KMS-11 (cell line): ENCODE data around the gene NAA25.

Experiments
- H2AFZ ChIP-seq: fragments of 200-600 bp; sonication (generic); 2 replicates; pipeline ENCODE4 v1.6.1; 2016; ENCODE audit warnings: antibody characterized with exemption, mixed run types, low read depth
- H3K27ac ChIP-seq: fragments of 200-600 bp; sonication (generic); 2 replicates; pipeline ENCODE4 v1.6.1; 2016; ENCODE audit warnings: mild to moderate bottlenecking, mixed run types
- H3K27me3 ChIP-seq: fragments of 200-600 bp; sonication (generic); 2 replicates; pipeline ENCODE4 v1.6.1; 2017; ENCODE audit warnings: mild to moderate bottlenecking, low read depth, mixed run types, moderate library complexity; ENCODE audit not compliant: insufficient read depth
- H3K36me3 ChIP-seq: fragments of 200-600 bp; sonication (generic); 2 replicates; pipeline ENCODE4 v1.6.1; 2017; ENCODE audit warnings: mild to moderate bottlenecking, mixed run types; ENCODE audit not compliant: insufficient read depth
- H3K4me1 ChIP-seq: fragments of 200-600 bp; sonication (generic); 2 replicates; pipeline ENCODE4 v1.6.1; 2016; ENCODE audit warnings: mild to moderate bottlenecking, low read depth, mixed run types; ENCODE audit not compliant: poor library complexity, severe bottlenecking
- H3K4me2 ChIP-seq: fragments of 200-600 bp; sonication (generic); 2 replicates; pipeline ENCODE4 v1.7.0; 2016; ENCODE audit warnings: mild to moderate bottlenecking, mixed run types
- H3K4me3 ChIP-seq: fragments of 200-600 bp; sonication (generic); IDR thresholded peaks from 2 replicates; pipeline ENCODE4 v1.6.1; 2017; ENCODE audit warnings: low read depth, low read length, mixed read lengths; ENCODE audit not compliant: insufficient read depth
- H3K79me2 ChIP-seq: fragments of 200-600 bp; sonication (generic); 2 replicates; pipeline ENCODE4 v1.6.1; 2016; ENCODE audit warnings: low read depth, mixed run types; ENCODE audit not compliant: insufficient read depth
- H3K9ac ChIP-seq: fragments of 200-600 bp; sonication (generic); 2 replicates; pipeline ENCODE4 v1.6.1; 2016; ENCODE audit warnings: mild to moderate bottlenecking, mixed run types
- H4K20me1 ChIP-seq: fragments of 200-600 bp; sonication (generic); 2 replicates; pipeline ENCODE4 v1.6.1; 2016; ENCODE audit warnings: mild to moderate bottlenecking, mixed run types; ENCODE audit not compliant: insufficient read depth
- CTCF ChIP-seq: fragments of 200-600 bp; sonication (generic); conservative IDR thresholded peaks from 2 replicates; pipeline ENCODE4 v1.6.1; 2017; ENCODE audit warnings: low read depth, mild to moderate bottlenecking, antibody characterized with exemption, low read length, moderate library complexity, mixed read lengths

NAA25 gene

GRCh38 chr12:112018571-112019237, 89.9 kb downstream of the NAA25 start:
- Histone ChIP-seq H3K27ac (no peak overlapping the region), H2AFZ (no peak overlapping the region), H3K27me3 (no peaks in the 10 kb centered on the region), H3K9ac (no peak overlapping the region), H3K4me1 (peaks cover 39% of the 10 kb centered on the region), H3K79me2 (peaks cover 42% of the 10 kb centered on the region), H3K36me3 (no peaks in the 10 kb centered on the region; the same call in 1 of the 2 replicates), H4K20me1 (no peaks in the 10 kb centered on the region), H3K4me3 (no peak overlapping the region), H3K4me2 (no peak overlapping the region)
- no peak for TF ChIP-seq CTCF

DNA sequence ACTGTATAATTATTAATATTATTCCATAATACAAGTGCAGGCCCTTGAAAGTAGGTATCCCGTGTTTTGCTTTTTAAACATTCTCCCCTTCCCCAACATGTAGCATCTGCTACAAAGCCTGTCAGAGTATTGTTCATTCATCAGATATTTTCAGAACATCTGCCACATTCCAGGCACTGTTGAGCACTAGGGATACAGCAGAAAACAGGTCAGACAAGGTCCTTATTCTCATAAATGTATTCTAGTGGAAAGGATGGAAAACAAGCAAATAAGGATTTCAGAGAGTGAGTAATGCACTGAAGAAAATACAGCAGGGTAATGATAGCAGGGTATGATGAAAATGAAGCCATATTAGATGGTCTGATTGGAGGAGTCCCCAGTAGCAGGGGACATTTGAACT, 91.5 kb downstream of the NAA25 start:
- H3K4me2 ChIP-seq, result no peak overlapping the region
- H3K27me3 ChIP-seq, result no peaks in the 10 kb centered on the region
- H2AFZ ChIP-seq, result no peak overlapping the region
- peaks cover 34% of the 10 kb centered on the region for H3K4me1 ChIP-seq
- peaks cover 52% of the 10 kb centered on the region for H3K79me2 ChIP-seq
- H3K4me3 ChIP-seq, result no peak overlapping the region
- no peak overlapping the region for H3K9ac ChIP-seq
- no peak overlapping the region for H3K27ac ChIP-seq
- no peaks in the 10 kb centered on the region for H4K20me1 ChIP-seq
- H3K36me3 ChIP-seq, result no peaks in the 10 kb centered on the region; the same call in 1 of the 2 replicates
- no peak for TF ChIP-seq CTCF

GRCh38 chr12:112015938-112016337, 92.6 kb downstream of the NAA25 start:
- H3K4me2 ChIP-seq, result 0 out of 2 replicates have a peak overlapping the region, but pooled peaks have one; percentile 9
- peaks cover 55% of the 10 kb centered on the region for H3K79me2 ChIP-seq
- H2AFZ ChIP-seq, result no peak overlapping the region
- H4K20me1 ChIP-seq, result no peaks in the 10 kb centered on the region
- H3K4me3 ChIP-seq, result no peak overlapping the region
- H3K27ac ChIP-seq, result peak overlapping the region; percentile 84; the same call in 1 of the 2 replicates
- peaks cover 45% of the 10 kb centered on the region for H3K4me1 ChIP-seq
- H3K9ac ChIP-seq, result no peak overlapping the region
- no peaks in the 10 kb centered on the region; the same call in 1 of the 2 replicates for H3K36me3 ChIP-seq
- no peaks in the 10 kb centered on the region for H3K27me3 ChIP-seq
- TF ChIP-seq CTCF, result no peak

- peaks cover 50% of the 10 kb centered on the region for H3K79me2 ChIP-seq
- no peaks in the 10 kb centered on the region; the same call in 1 of the 2 replicates for H3K36me3 ChIP-seq
- H3K27ac ChIP-seq, result peak overlapping the region; percentile 84
- 0 out of 2 replicates have a peak, but pooled peaks have one; percentile 5 for TF ChIP-seq CTCF
- H4K20me1 ChIP-seq, result no peaks in the 10 kb centered on the region
- H2AFZ ChIP-seq, result peak overlapping the region; percentile 59
- H3K4me2 ChIP-seq, result peak overlapping the region; percentile 72
- H3K9ac ChIP-seq, result peak overlapping the region; percentile 77
- peaks cover 66% of the 10 kb centered on the region for H3K4me1 ChIP-seq
- H3K4me3 ChIP-seq, result no peak overlapping the region
- H3K27me3 ChIP-seq, result no peaks in the 10 kb centered on the region
These were observed 94.8 kb downstream of the NAA25 start for GRCh38 chr12:112013601-112014402.
